Thoracic aorta (tissue), 2 donors: Measurements from ENCODE around the gene MICAL3. TPM values are rescaled to one million over a fixed set of nuclear protein-coding genes. Genes with fewer than 3 reads are reported as not detected.
"Not testable (repeated sequence)": the region's sequence is repeated elsewhere in the genome, so short reads cannot be mapped to it uniquely, and the experiment has no call there.

Experiments
- ATAC-seq: fragments of 150-250 bp; one replicate; pipeline ENCODE4 v1.8.0; 2017; ENCODE audit warnings: low read depth; ENCODE audit not compliant: insufficient number of reproducible peaks, low FRiP score
- DNase-seq: peaks from one replicate; pipeline ENCODE4 v3.0.0-alpha.2; 2020; ENCODE audit warnings: low spot score
- H3K27ac ChIP-seq, 2 donors: fragments of 200-600 bp; sonication (generic); 1 replicate in 1 of 2; 2 replicates in 1 of 2; pipeline ENCODE4 v1.5.1; 2016; ENCODE audit warnings: mild to moderate bottlenecking in 2 of 2, moderate library complexity in 2 of 2
- H3K27me3 ChIP-seq: fragments of 200-600 bp; sonication (generic); replicated peaks from 2 replicates; pipeline ENCODE4 v1.6.0; 2016; ENCODE audit warnings: mild to moderate bottlenecking; ENCODE audit not compliant: insufficient read depth
- H3K36me3 ChIP-seq: fragments of 200-600 bp; sonication (generic); one replicate; pipeline ENCODE4 v1.5.1; 2016
- H3K4me1 ChIP-seq, 2 donors: fragments of 200-600 bp; sonication (generic); 1 replicate in 1 of 2; 2 replicates in 1 of 2; pipeline versions ENCODE4 v1.5.1 to v1.6.0; 2016; ENCODE audit warnings: low read depth in 2 of 2, mild to moderate bottlenecking in 1 of 2; ENCODE audit not compliant: control insufficient read depth in 1 of 2
- H3K4me3 ChIP-seq: fragments of 200-600 bp; sonication (generic); 2 replicates; pipeline ENCODE4 v1.5.1; 2016; ENCODE audit warnings: mild to moderate bottlenecking
- H3K9me3 ChIP-seq: fragments of 200-600 bp; sonication (generic); 2 replicates; pipeline ENCODE4 v1.5.1; 2016
- CTCF ChIP-seq: fragments of 200-600 bp; sonication (generic); IDR thresholded peaks from one replicate; pipeline ENCODE4 v1.5.1; 2019; ENCODE audit warnings: antibody characterized with exemption
- total RNA-seq, 2 donors: library from RNA; depleted of rRNA; stranded (reverse); fragments of >200 nt; gene quantifications; one replicate each; pipeline versions ENCODE4 v1.1.0 to v1.2.3, GENCODE V29; 2016

Gene MICAL3
- total RNA-seq, 2 donors from 2014 or later = 45.2 to 78.0 TPM

- Histone ChIP-seq H3K27ac (no peak overlapping the region), H3K4me1 (peaks cover 5 to 31% of the 10 kb centered on the region in 2 donors), H3K27me3 (no peaks in the 10 kb centered on the region), H3K4me3 (no peak overlapping the region), H3K9me3 (no peaks in the 10 kb centered on the region), H3K36me3 (no peaks in the 10 kb centered on the region)
- TF ChIP-seq CTCF = no peak
- DNase-seq (no peak), ATAC-seq (no peak)
These were observed 8.2 kb upstream of the MICAL3 start for GRCh38 chr22:18032455-18033101.

- DNase-seq (no peak), ATAC-seq (no peak)
- Histone ChIP-seq H3K4me1 (peaks cover 5 to 31% of the 10 kb centered on the region in 2 donors), H3K9me3 (no peaks in the 10 kb centered on the region), H3K27me3 (no peaks in the 10 kb centered on the region), H3K27ac (no peak overlapping the region), H3K4me3 (no peak overlapping the region), H3K36me3 (no peaks in the 10 kb centered on the region)
- no peak for TF ChIP-seq CTCF
These were observed 7.5 kb upstream of the MICAL3 start for GRCh38 chr22:18031695-18032454.

GRCh38 chr22:18029686-18030267 lies 5.4 kb upstream of the MICAL3 start:
- Histone ChIP-seq H3K36me3 (no peaks in the 10 kb centered on the region), H3K4me3 (no peak overlapping the region), H3K4me1 (peaks cover 9 to 34% of the 10 kb centered on the region in 2 donors), H3K9me3 (no peaks in the 10 kb centered on the region), H3K27ac (no peak overlapping the region), H3K27me3 (no peaks in the 10 kb centered on the region)
- no peak for ATAC-seq
- no peak for TF ChIP-seq CTCF
- no peak for DNase-seq

- DNase-seq = no peak
- ATAC-seq = no peak
- no peaks in the 10 kb centered on the region for H3K36me3 ChIP-seq
These were observed 4.6 kb upstream of the MICAL3 start for GRCh38 chr22:18028817-18029527.

GRCh38 chr22:18025898-18026297 lies 1.5 kb upstream of the MICAL3 start:
- H3K9me3 ChIP-seq, H3K27ac ChIP-seq, H3K27me3 ChIP-seq, H3K4me3 ChIP-seq, ATAC-seq, H3K36me3 ChIP-seq, DNase-seq: not testable (repeated sequence)
- peaks cover 15 to 18% of the 10 kb centered on the region in 2 donors for H3K4me1 ChIP-seq

More at GRCh38 chr22:18028817-18029527, 4.6 kb upstream of the MICAL3 start:
- Histone ChIP-seq H3K4me1 (peaks cover 8 to 31% of the 10 kb centered on the region in 2 donors), H3K27ac (no peak overlapping the region), H3K9me3 (no peaks in the 10 kb centered on the region), H3K27me3 (no peaks in the 10 kb centered on the region), H3K4me3 (no peak overlapping the region)
- no peak for TF ChIP-seq CTCF
